ENCODE data around the gene CNTN1.

CNTN1 gene

GRCh38 chr12:40691913-40692764 lies at the start of gene CNTN1:
Gene CNTN1 (plus strand): TSS chr12:40692439.
- Histone ChIP-seq H3K4me3 (ENCODE audit: low read depth in 1 of 2, low read length in 1 of 2) (no peak within 1 kb of the TSS), H3K9me3 (no peaks in the 10 kb centered on the region), H3K4me1 (ENCODE audit: control insufficient read depth in 1 of 2, insufficient read depth in 1 of 2, low read depth in 1 of 2, low read length in 1 of 2) (no peaks in the 10 kb centered on the region), H3K27ac (no peak within 1 kb of the TSS), H3K36me3 (no peaks in the 10 kb centered on the region), H3K27me3 (peaks cover 66% of the 10 kb centered on the region)
- TF ChIP-seq CTCF (IDR thresholded peaks at IDR 0.05), result no peak

GRCh38 chr12:40643506-40643905 lies 48.7 kb upstream of the CNTN1 start:
- H3K4me1 ChIP-seq (ENCODE audit: control insufficient read depth in 1 of 2, insufficient read depth in 1 of 2, low read depth in 1 of 2, low read length in 1 of 2), result no peaks in the 10 kb centered on the region
- no peak overlapping the region for H3K4me3 ChIP-seq (ENCODE audit: low read depth in 1 of 2, low read length in 1 of 2)
- no peak overlapping the region for H3K27ac ChIP-seq
- H3K9me3 ChIP-seq, result no peaks in the 10 kb centered on the region
- no peaks in the 10 kb centered on the region for H3K36me3 ChIP-seq
- no peak for TF ChIP-seq CTCF (IDR thresholded peaks at IDR 0.05)
- no peaks in the 10 kb centered on the region for H3K27me3 ChIP-seq

GRCh38 chr12:40643976-40644375 lies 48.3 kb upstream of the CNTN1 start:
- Histone ChIP-seq H3K4me3 (ENCODE audit: low read depth in 1 of 2, low read length in 1 of 2) (no peak overlapping the region), H3K9me3 (no peaks in the 10 kb centered on the region), H3K27ac (no peak overlapping the region), H3K27me3 (no peaks in the 10 kb centered on the region), H3K36me3 (no peaks in the 10 kb centered on the region), H3K4me1 (ENCODE audit: control insufficient read depth in 1 of 2, insufficient read depth in 1 of 2, low read depth in 1 of 2, low read length in 1 of 2) (no peaks in the 10 kb centered on the region)
- TF ChIP-seq CTCF (IDR thresholded peaks at IDR 0.05), result no peak

GRCh38 chr12:40644708-40645107 lies 47.5 kb upstream of the CNTN1 start:
- H3K27ac ChIP-seq, result no peak overlapping the region
- no peak for TF ChIP-seq CTCF (IDR thresholded peaks at IDR 0.05)
- no peaks in the 10 kb centered on the region for H3K27me3 ChIP-seq
- no peaks in the 10 kb centered on the region for H3K4me1 ChIP-seq (ENCODE audit: control insufficient read depth in 1 of 2, insufficient read depth in 1 of 2, low read depth in 1 of 2, low read length in 1 of 2)
- H3K9me3 ChIP-seq, result no peaks in the 10 kb centered on the region
- no peak overlapping the region for H3K4me3 ChIP-seq (ENCODE audit: low read depth in 1 of 2, low read length in 1 of 2)
- no peaks in the 10 kb centered on the region for H3K36me3 ChIP-seq

- H3K4me1 ChIP-seq (ENCODE audit: control insufficient read depth in 1 of 2, insufficient read depth in 1 of 2, low read depth in 1 of 2, low read length in 1 of 2), result no peaks in the 10 kb centered on the region
- H3K27ac ChIP-seq, result no peak overlapping the region
- no peak for TF ChIP-seq CTCF (IDR thresholded peaks at IDR 0.05)
- no peaks in the 10 kb centered on the region for H3K9me3 ChIP-seq
- no peaks in the 10 kb centered on the region for H3K36me3 ChIP-seq
- no peaks in the 10 kb centered on the region for H3K27me3 ChIP-seq
- H3K4me3 ChIP-seq (ENCODE audit: low read depth in 1 of 2, low read length in 1 of 2), result no peak overlapping the region
These were observed 46.9 kb upstream of the CNTN1 start for GRCh38 chr12:40645361-40645760.

Measured in neutrophil (primary cell).